ENCODE data around the gene MEP1A. TPM values are rescaled to one million over a fixed set of nuclear protein-coding genes. Genes with fewer than 3 reads are reported as not detected.
A peak's percentile ranks its signal among the peaks of the same experiment; 100 is the strongest.
"Not testable (repeated sequence)": the region's sequence is repeated elsewhere in the genome, so short reads cannot be mapped to it uniquely, and the experiment has no call there.

The MEP1A gene
- total and polyA plus RNA-seq, 2 experiments from 2014 or later: not detected

- DNase-seq (ENCODE audit: low read depth in 1 of 2, low spot score in 1 of 2): peak in 1 of 2 donors; percentile 12
- no peak overlapping the region for H3K4me3 ChIP-seq
- no peaks in the 10 kb centered on the region for H3K9me3 ChIP-seq (ENCODE audit: low read depth)
- H3K27ac ChIP-seq: no peak overlapping the region
- no peaks in the 10 kb centered on the region for H3K36me3 ChIP-seq
- peaks cover 26% of the 10 kb centered on the region for H3K4me1 ChIP-seq (ENCODE audit: low read depth)
- H3K27me3 ChIP-seq: no peaks in the 10 kb centered on the region
- TF ChIP-seq CTCF (IDR thresholded peaks at IDR 0.05; ENCODE audit: low read depth, low read length): no peak
Measured at GRCh38 chr6:46772762-46773161, 20.4 kb upstream of the MEP1A start.

GRCh38 chr6:46773201-46773855 lies 19.9 kb upstream of the MEP1A start:
- H3K4me1 ChIP-seq (ENCODE audit: low read depth): peaks cover 26% of the 10 kb centered on the region
- TF ChIP-seq CTCF (IDR thresholded peaks at IDR 0.05; ENCODE audit: low read depth, low read length): no peak
- H3K9me3 ChIP-seq (ENCODE audit: low read depth): no peaks in the 10 kb centered on the region
- no peaks in the 10 kb centered on the region for H3K36me3 ChIP-seq
- no peak for DNase-seq (ENCODE audit: low read depth in 1 of 2, low spot score in 1 of 2)
- no peak overlapping the region for H3K4me3 ChIP-seq
- H3K27ac ChIP-seq: no peak overlapping the region
- no peaks in the 10 kb centered on the region for H3K27me3 ChIP-seq

- H3K4me1 ChIP-seq (ENCODE audit: low read depth): peaks cover 26% of the 10 kb centered on the region
- H3K27me3 ChIP-seq; H3K9me3 ChIP-seq (ENCODE audit: low read depth); H3K4me3 ChIP-seq; H3K36me3 ChIP-seq; DNase-seq (ENCODE audit: low read depth in 1 of 2, low spot score in 1 of 2); H3K27ac ChIP-seq: not testable (repeated sequence)
Measured at GRCh38 chr6:46774736-46775135, 18.5 kb upstream of the MEP1A start.

GRCh38 chr6:46776070-46776712 lies 17.0 kb upstream of the MEP1A start:
- Histone ChIP-seq H3K27me3 (no peaks in the 10 kb centered on the region), H3K9me3 (ENCODE audit: low read depth) (no peaks in the 10 kb centered on the region), H3K27ac (no peak overlapping the region), H3K36me3 (no peaks in the 10 kb centered on the region), H3K4me3 (no peak overlapping the region), H3K4me1 (ENCODE audit: low read depth) (peaks cover 23% of the 10 kb centered on the region)
- no peak for TF ChIP-seq CTCF (IDR thresholded peaks at IDR 0.05; ENCODE audit: low read depth, low read length)
- DNase-seq (ENCODE audit: low read depth in 1 of 2, low spot score in 1 of 2): peak in 1 of 2 donors; percentile 53

GRCh38 chr6:46777476-46778346 lies 15.5 kb upstream of the MEP1A start:
- H3K27me3 ChIP-seq: no peaks in the 10 kb centered on the region
- no peak for DNase-seq (ENCODE audit: low read depth in 1 of 2, low spot score in 1 of 2)
- peaks cover 8% of the 10 kb centered on the region for H3K4me1 ChIP-seq (ENCODE audit: low read depth)
- no peaks in the 10 kb centered on the region for H3K9me3 ChIP-seq (ENCODE audit: low read depth)
- H3K36me3 ChIP-seq: no peaks in the 10 kb centered on the region
- no peak for TF ChIP-seq CTCF (IDR thresholded peaks at IDR 0.05; ENCODE audit: low read depth, low read length)
- H3K4me3 ChIP-seq: no peak overlapping the region
- no peak overlapping the region for H3K27ac ChIP-seq

All from cardiac muscle cell (in vitro differentiated cells and primary cell).